Tibial nerve (tissue), 4 donors: ENCODE data around the gene ZC3H7B.

Experiments
- CTCF ChIP-seq, 5 experiments: fragments of 200-600 bp in 3 of 5; fragments of 450-650 bp in 2 of 5; sonication (generic) in 3 of 5; IDR thresholded peaks; one replicate each; pipeline ENCODE4 v1.5.1; 2016 to 2019; ENCODE audit warnings: antibody characterized with exemption in 5 of 5, mild to moderate bottlenecking in 3 of 5, moderate library complexity in 2 of 5
- EP300 ChIP-seq, 2 donors: sonication (generic); formaldehyde crosslinking; IDR thresholded peaks; one replicate each; pipeline ENCODE4 v1.6.1; 2017; ENCODE audit warnings: antibody characterized with exemption in 2 of 2, mild to moderate bottlenecking in 1 of 2

GRCh38 chr22:41377846-41378245, 76.5 kb downstream of the ZC3H7B start:
- TF ChIP-seq CTCF (IDR thresholded peaks at IDR 0.05): no peak
- TF ChIP-seq EP300 (IDR thresholded peaks at IDR 0.05): no peak
